Nephron (organoid): ENCODE measurements around the gene EZH1.

Experiments
- H3K27ac Mint-ChIP-seq, 3 experiments: 2 replicates each; pipeline ENCODE4 v1.8.0; 2020; ENCODE audit warnings: mixed read lengths in 3 of 3, mild to moderate bottlenecking in 2 of 3, moderate library complexity in 1 of 3
- H3K27me3 Mint-ChIP-seq: 2 replicates; pipeline ENCODE4 v1.8.0; 2021; ENCODE audit warnings: low read depth, mild to moderate bottlenecking, moderate library complexity, mixed read lengths
- H3K36me3 Mint-ChIP-seq: 2 replicates; pipeline ENCODE4 v1.8.0; 2020; ENCODE audit warnings: low read depth, mixed read lengths
- H3K4me1 Mint-ChIP-seq: 2 replicates; pipeline ENCODE4 v1.8.0; 2020; ENCODE audit warnings: mixed read lengths
- H3K4me3 Mint-ChIP-seq, 3 experiments: 2 replicates each; pipeline ENCODE4 v1.8.0; 2020; ENCODE audit warnings: mild to moderate bottlenecking in 3 of 3, mixed read lengths in 3 of 3, moderate library complexity in 2 of 3
- H3K9me3 Mint-ChIP-seq: 2 replicates; pipeline ENCODE4 v1.8.0; 2020; ENCODE audit warnings: mixed read lengths
- CTCF ChIP-seq, 3 experiments: fragments of 200-600 bp; sonication (generic); IDR thresholded peaks; one replicate each; pipeline ENCODE4 v1.5.0; 2021; ENCODE audit warnings: antibody characterized with exemption in 3 of 3; ENCODE audit not compliant: unreplicated experiment in 3 of 3

The EZH1 gene

GRCh38 chr17:42751628-42752027 is 6.8 kb upstream of the EZH1 start:
- peaks cover 5% of the 10 kb centered on the region for H3K27me3 Mint-ChIP-seq
- H3K9me3 Mint-ChIP-seq = no peaks in the 10 kb centered on the region
- H3K27ac Mint-ChIP-seq = no peak overlapping the region
- H3K4me1 Mint-ChIP-seq = peaks cover 22% of the 10 kb centered on the region
- H3K4me3 Mint-ChIP-seq = no peak overlapping the region
- H3K36me3 Mint-ChIP-seq = no peaks in the 10 kb centered on the region
- no peak for TF ChIP-seq CTCF (IDR thresholded peaks at IDR 0.05; ENCODE audit: unreplicated experiment in 3 of 3)

GRCh38 chr17:42750739-42751344 is 6.0 kb upstream of the EZH1 start:
- no peaks in the 10 kb centered on the region for H3K36me3 Mint-ChIP-seq
- no peak for TF ChIP-seq CTCF (IDR thresholded peaks at IDR 0.05; ENCODE audit: unreplicated experiment in 3 of 3)
- H3K4me3 Mint-ChIP-seq = no peak overlapping the region
- peaks cover 5% of the 10 kb centered on the region for H3K27me3 Mint-ChIP-seq
- H3K9me3 Mint-ChIP-seq = no peaks in the 10 kb centered on the region
- peak overlapping the region; percentile 35 to 80 (median 78) for H3K27ac Mint-ChIP-seq
- peaks cover 22% of the 10 kb centered on the region for H3K4me1 Mint-ChIP-seq

GRCh38 chr17:42748908-42749798 is 4.3 kb upstream of the EZH1 start:
- TF ChIP-seq CTCF (IDR thresholded peaks at IDR 0.05; ENCODE audit: unreplicated experiment in 3 of 3) = no peak
- Mint-ChIP-seq H3K27me3 (peaks cover 5% of the 10 kb centered on the region), H3K9me3 (no peaks in the 10 kb centered on the region), H3K4me1 (peaks cover 28% of the 10 kb centered on the region), H3K4me3 (peak overlapping the region in 2 of 3 experiments; percentile 6 to 31), H3K36me3 (no peaks in the 10 kb centered on the region), H3K27ac (peak overlapping the region; percentile 37 to 86 (median 60))

- H3K4me1 Mint-ChIP-seq = peaks cover 34% of the 10 kb centered on the region
- H3K4me3 Mint-ChIP-seq = peak overlapping the region in 1 of 3 experiments; percentile 31
- H3K27me3 Mint-ChIP-seq = no peaks in the 10 kb centered on the region
- TF ChIP-seq CTCF (IDR thresholded peaks at IDR 0.05; ENCODE audit: unreplicated experiment in 3 of 3) = no peak
- peak overlapping the region; percentile 1 to 86 (median 60) for H3K27ac Mint-ChIP-seq
- no peaks in the 10 kb centered on the region for H3K36me3 Mint-ChIP-seq
- no peaks in the 10 kb centered on the region for H3K9me3 Mint-ChIP-seq
Observed at GRCh38 chr17:42748202-42748907, 3.5 kb upstream of the EZH1 start.

- Mint-ChIP-seq H3K36me3 (no peaks in the 10 kb centered on the region), H3K9me3 (no peaks in the 10 kb centered on the region), H3K4me1 (peaks cover 25% of the 10 kb centered on the region), H3K4me3 (peak overlapping the region; percentile 88 to 97 (median 97)), H3K27me3 (no peaks in the 10 kb centered on the region), H3K27ac (peak overlapping the region; percentile 84 to 94 (median 92))
- TF ChIP-seq CTCF (IDR thresholded peaks at IDR 0.05; ENCODE audit: unreplicated experiment in 3 of 3) = no peak
Observed at GRCh38 chr17:42744283-42744805, 496 bp downstream of the EZH1 start.
